GM19324 (cell line): ENCODE results near the gene TUBA1C.
"Not testable (repeated sequence)": the region's sequence is repeated elsewhere in the genome, so short reads cannot be mapped to it uniquely, and the experiment has no call there.

ENCODE experiments used
- ATAC-seq: cut with Tn5 transposase; IDR thresholded peaks from one replicate; pipeline ENCODE4 v1.9.1; 2021; ENCODE audit warnings: mild to moderate bottlenecking, moderate library complexity; ENCODE audit not compliant: unreplicated experiment, low FRiP score

The TUBA1C gene

GRCh38 chr12:49301760-49302159 is 36.9 kb downstream of the TUBA1C start:
- ATAC-seq, result no peak

GRCh38 chr12:49304161-49304560 is 39.3 kb downstream of the TUBA1C start:
- no peak for ATAC-seq

- no peak for ATAC-seq
Measured at GRCh38 chr12:49305762-49306510, 41.1 kb downstream of the TUBA1C start.

GRCh38 chr12:49309386-49309785 is 44.5 kb downstream of the TUBA1C start:
- no peak for ATAC-seq

GRCh38 chr12:49310451-49311000 is 45.6 kb downstream of the TUBA1C start:
- ATAC-seq, result not testable (repeated sequence)

- no peak for ATAC-seq
Measured at GRCh38 chr12:49314811-49315210, 49.9 kb downstream of the TUBA1C start.

- not testable (repeated sequence) for ATAC-seq
Measured at GRCh38 chr12:49317118-49317517, 52.2 kb downstream of the TUBA1C start.

- ATAC-seq, result not testable (repeated sequence)
Measured at GRCh38 chr12:49320411-49321103, 55.7 kb downstream of the TUBA1C start.

GRCh38 chr12:49322367-49322707 is 57.5 kb downstream of the TUBA1C start:
- ATAC-seq, result no peak

- ATAC-seq, result peak; percentile 98
Measured at GRCh38 chr12:49322708-49323523, 58.0 kb downstream of the TUBA1C start, which contains the start of gene TROAP. TSS of gene TROAP (plus strand) at chr12:49323255. CDS start at chr12:49323609, 354 bp downstream.

GRCh38 chr12:49323524-49324097 is 58.7 kb downstream of the TUBA1C start:
- ATAC-seq, result no peak
